Measurements from ENCODE around the gene CACHD1.

DNA sequence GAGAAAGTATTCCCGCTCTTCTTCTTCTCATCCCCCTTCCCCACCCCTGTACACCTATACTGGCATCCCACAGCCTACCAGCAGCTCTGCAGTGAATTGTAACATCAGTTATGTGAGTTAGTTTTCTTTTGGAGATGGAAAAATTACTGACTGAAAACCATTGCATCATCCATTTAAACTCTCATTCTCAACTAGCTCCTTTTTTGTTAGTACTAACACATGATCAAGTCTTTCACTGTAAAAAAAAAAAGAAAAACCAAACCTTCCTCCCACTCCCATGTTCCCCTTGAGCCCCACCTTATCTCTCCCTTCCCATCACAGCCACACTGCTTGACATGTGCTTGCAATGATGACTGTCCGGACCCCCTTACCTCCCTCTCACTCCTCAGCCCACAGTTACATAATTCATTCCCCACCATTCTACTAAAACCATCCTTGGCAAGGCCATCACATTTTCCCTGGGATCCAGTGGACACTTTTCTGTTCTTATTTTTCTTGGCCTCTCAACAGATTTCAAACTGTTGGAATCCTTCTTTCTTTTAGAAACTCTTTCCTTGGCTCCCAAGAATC, 251.7 kb downstream of the CACHD1 start:
- TF ChIP-seq, protein P1, sequence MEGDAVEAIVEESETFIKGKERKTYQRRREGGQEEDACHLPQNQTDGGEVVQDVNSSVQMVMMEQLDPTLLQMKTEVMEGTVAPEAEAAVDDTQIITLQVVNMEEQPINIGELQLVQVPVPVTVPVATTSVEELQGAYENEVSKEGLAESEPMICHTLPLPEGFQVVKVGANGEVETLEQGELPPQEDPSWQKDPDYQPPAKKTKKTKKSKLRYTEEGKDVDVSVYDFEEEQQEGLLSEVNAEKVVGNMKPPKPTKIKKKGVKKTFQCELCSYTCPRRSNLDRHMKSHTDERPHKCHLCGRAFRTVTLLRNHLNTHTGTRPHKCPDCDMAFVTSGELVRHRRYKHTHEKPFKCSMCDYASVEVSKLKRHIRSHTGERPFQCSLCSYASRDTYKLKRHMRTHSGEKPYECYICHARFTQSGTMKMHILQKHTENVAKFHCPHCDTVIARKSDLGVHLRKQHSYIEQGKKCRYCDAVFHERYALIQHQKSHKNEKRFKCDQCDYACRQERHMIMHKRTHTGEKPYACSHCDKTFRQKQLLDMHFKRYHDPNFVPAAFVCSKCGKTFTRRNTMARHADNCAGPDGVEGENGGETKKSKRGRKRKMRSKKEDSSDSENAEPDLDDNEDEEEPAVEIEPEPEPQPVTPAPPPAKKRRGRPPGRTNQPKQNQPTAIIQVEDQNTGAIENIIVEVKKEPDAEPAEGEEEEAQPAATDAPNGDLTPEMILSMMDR (IDR thresholded peaks at IDR 0.05 in 4 of 5, conservative IDR thresholded peaks at IDR 0.05 in 1 of 5) = no peak
- no peak for TF ChIP-seq POLR2A (IDR thresholded peaks at IDR 0.05)

All from gastrocnemius medialis (tissue), 4 donors.